ENCODE results near the gene FMN1.

The FMN1 gene

DNA sequence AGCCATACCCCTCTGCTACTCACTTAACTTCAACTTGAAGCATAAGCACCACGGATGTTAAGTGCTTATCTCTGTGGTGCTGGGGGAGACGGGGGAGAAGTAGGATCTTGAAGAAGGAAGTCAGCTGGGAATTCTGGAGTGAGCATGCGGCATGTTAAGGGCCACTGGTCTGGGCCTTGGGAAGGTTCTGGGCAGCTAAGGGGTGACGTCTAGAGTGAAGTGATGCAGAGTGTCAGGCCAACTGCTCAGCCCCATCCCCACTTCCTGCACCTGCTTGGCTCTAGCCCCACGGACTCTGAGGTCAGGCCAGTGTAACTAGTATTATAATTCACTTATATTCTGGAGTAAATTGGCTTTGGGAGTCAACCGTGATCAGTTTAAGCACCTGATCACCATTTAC, 228.6 kb downstream of the FMN1 start:
- no peak for DNase-seq

DNA sequence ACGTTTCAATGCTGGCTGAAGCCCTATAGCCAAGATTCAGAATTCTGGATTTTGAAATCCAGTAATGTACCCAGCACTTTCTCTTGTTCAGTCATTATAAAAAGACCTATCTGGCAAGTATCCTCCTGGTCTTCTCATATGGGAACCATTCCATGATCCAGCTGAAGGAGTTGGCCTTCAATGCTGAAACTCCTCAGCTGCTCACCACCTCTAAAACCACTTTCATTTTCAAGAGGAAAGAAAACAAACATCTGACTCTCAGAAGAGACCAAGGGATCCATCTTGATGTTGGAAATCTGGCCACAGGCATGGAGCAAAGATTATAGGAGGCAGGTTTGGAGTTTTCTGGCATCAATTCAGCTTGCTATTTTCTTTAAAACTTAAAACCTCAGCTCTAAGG, 235.4 kb downstream of the FMN1 start:
- peak; percentile 43 for DNase-seq

DNA sequence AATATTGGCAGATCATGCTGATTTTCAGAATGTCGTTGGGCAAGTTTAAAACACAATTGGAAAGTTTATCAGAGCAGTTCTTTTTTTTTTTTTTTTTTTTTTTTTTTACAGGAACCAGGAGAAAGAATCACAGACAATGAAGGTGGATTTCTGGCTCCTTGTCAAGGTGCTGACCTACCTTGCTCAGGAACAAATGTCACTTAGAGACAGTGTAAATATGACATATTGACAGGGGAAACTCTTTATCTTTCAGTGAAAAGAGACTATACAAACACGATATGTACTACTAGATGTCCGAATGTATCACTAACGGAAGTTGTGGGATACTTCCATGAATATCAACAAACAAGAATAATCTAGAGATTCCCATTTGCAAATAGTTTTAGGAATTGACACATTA, 237.3 kb downstream of the FMN1 start:
- no peak for DNase-seq

DNA sequence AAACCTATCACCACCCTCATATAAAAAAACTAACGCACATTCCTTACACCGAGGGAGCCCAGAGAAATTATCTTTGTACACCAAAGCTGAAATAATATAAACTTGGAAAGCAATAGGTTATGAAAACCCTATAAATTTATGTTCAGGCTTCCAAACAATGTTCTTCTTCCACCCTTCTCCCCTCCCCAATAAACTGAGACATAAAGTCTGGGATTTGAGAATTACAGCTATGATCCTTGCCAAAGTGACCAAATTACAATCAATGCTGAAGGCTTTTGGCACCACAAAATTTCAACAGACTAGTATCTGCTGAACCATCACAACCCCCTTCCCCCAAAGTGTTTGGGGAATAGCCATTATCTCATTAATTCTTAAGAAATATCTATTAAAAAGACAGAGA, 237.8 kb downstream of the FMN1 start:
- peak; percentile 86 for DNase-seq

DNA sequence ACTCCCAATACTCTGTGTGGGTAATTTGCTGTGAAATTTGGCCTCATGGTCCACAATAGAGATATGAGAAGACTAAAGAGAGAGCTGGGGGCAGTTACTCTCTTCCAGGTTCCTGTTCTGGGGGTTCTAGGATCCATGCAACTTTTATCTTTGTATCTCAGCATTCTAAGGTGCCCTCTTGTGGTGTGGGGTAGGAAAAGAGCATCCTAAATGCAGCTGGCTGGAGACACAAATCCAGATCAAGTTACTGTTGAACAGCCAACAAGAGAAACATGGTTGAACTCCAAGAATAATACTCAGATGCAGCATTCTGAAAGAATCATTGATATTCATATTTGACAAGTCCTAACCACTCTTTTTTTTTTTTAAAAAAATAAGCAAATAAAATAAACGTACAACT, 238.5 kb downstream of the FMN1 start:
- DNase-seq: peak; percentile 94

DNA sequence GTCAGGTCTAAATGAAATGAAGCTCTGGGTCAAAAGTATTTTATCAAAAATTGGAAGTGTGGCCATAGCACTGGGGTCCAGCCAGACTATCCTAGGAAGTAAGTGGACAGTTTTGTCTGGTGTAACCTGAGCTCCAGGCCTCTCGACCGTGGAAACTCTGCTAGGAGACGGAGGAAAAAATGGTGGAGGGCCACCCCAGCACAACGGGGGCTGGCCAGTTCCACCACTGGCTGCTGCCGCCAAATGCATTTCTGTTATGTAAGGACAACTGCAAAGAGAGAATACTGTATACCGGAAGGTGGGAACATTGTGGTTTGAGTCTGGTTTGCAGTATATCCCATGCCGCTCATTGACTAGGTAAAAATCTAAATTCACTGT, 241.0 kb downstream of the FMN1 start:
- no peak for DNase-seq

DNA sequence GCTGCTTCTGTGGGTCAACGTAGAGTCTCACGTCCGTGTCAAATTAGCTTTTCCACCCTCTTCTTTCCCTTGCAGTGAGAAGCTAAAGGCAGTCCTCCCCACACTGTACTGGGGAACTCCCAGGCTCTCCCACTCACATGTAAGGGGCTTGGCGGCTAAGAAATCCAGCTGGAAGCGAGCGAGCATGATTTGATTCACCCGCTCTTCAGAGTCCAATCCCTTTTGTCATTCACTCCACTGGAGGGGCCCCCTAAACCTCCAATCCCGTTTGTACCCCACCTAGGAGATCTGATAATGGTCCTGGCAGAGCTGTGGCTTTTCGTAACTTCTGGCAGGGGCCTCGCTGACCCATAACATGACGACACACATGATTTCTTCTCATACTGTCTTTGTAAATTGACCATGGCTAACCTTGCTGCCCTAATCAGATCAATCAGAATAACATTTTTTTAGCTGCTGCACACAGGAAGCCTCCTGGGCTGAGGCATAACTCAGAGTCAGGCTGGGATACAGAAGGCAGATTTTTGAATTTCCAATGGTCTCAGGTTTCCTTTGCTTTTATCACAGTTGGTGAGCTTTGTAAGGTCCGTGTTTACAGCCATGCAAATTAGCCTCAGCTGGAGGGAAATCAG, 241.5 kb downstream of the FMN1 start:
- peak; percentile 69 for DNase-seq

DNA sequence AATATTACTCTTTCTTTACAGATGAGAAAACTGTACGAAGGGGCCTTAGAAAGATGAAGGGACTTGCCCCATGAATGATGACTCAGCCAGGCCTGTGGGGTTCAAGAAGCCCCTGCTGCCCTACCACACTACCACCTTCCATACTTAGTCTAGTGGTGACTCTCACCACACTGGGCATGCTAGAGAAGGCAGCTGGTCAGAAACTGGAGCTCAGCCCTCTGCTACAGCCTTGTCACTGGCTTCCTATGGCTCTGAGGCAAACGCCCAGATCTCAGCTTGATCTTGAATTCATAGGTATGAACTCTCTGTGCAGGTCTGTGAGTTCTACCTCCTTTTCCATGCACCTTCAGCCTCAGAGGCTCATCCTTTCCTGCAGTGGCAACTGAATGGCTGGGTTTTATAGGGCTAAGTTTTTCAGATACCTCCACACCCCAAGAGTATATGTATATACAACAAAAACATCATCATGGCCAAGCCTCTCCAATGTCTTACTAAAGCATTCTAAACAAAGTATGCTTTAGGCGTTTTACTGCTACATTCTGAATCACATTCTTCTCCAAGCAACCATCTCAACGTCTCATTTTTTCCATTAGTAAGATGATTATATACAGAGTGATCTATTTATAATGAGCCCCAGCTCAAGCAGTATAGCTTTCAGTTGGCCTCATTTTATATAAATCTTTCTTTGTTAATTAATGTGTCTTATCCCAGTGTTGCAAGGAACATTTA, 242.6 kb downstream of the FMN1 start:
- peak; percentile 78 for DNase-seq

DNA sequence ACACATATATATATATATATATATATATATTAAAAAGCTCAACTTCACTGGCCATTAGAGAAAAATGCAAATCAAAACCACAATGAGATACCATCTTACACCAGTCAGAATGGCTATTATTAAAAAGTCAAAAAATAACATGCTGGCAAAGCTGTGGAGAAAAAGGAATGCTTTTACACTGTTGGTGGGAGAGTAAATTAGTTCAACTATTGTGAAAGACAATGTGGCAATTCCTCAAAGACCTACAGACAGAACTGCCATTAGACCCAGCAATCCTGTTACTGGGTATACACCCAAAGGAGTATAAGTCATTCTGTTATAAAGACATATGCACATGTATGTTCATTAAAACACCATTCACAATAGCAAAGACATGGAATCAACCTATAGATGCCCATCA, 244.5 kb downstream of the FMN1 start:
- DNase-seq: peak; percentile 45

DNA sequence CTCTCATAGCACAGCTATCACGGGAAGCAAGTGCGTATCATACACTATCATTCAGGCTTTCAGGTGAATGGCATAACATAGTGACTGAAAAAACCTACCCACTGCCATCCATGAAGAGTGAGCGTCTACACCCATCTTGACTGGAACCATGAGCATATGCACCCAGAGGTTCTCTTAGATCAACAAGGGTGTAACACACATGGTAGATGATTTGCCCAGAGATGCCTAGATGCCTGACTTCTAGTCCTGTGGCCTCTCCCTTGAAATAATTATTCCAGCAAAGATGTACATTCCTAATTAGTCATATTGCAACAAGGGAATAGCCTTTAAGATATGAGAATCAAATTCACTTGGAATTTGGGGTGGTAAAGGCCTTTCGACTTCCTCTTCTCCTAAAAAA, 248.3 kb downstream of the FMN1 start:
- DNase-seq: peak; percentile 29

DNA sequence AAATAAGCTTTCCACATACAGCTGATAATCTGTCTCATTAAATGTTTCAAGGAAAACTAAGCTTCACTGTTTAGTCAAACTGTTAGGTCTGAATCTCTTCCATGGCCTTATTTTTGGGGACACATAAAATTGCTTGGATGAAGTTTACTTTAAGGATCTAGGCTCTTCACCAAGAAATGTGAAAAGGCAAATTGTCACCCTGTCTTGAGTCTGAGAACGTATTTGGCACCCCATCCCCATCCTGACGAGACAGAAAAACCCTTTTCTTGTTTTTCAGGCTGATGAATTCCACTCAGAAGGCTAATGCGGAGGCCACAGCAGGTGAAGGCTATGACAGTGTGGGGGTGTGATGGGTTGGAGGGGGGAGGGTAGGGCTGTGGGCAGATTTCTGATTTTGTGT, 250.1 kb downstream of the FMN1 start:
- DNase-seq: no peak

DNA sequence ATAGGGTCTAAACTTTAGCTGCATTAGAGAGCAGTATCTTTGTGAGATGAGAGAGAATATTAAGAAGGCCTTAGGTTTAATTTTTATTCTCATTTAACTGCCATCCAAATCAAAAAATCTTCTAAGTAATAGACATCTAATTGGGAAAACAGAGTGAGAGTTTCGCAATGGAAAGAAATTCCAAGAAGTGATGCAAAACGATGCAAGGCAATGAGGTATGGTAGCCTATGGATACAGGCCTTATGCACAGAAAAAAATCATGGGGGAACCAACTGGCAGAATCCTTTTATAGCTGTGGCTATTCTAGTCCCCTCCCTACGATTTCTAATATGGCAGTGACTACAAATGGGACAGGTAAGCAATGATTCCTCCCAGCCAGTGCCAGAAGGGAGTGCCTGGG, 250.8 kb downstream of the FMN1 start:
- peak; percentile 64 for DNase-seq

DNA sequence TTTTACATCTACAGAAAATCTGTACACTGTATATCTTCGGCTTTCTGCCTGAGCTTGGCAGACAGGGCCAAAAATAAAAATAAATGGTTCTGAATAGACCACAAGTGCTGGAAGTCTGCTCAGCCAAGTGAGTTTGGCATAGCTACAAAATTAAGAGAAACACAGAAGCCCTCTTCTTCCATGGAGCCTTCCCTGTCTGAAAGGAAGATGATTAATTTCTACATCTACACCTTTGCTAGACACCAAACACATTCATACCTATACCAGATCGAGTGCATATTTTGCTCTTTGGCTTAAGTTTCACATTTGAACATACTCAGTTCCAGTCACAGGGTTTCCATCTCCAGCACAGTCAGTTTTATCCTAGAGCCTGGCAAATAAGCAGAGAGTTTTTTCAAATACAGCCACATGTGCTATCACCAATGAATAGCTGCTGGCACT, 252.1 kb downstream of the FMN1 start:
- DNase-seq: no peak

DNA sequence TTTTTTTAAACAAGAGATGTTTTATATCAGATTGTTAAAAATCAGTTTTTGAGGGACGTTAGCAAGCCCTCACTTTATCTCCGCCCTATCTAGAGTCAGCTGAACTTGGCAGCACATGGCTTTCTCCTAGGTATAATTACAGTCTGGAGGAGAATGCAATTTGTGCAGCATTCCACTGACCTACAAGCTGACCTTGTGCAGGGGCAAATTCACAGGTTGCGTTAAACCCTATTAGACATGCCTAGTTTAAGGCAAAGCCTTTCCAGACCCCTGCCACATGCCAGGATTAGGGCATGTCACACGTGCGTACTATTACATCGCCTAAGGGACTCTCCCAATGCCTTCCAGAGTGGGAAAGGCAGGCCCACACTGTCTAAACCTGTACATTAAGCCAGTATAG, 252.7 kb downstream of the FMN1 start:
- DNase-seq: no peak

DNA sequence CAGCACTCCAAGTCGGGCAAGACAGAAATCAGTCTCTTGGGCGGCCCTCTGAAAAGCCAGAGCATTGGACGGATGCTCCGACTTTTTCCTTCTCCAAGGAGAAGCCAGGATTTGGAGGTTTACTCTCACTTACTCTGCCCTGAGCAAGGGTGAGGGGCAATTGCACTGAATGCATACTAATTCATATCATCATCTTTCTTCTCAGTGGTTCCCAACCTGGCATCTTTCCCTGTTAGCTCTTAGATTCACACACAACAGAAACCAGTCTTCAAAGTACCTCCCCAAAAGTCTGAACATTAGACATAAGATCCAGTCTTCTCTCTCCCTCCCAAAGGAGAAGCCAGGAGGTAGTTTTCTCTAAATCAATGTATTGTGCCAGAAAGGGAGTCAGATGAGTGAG, 257.5 kb downstream of the FMN1 start:
- DNase-seq: no peak

DNA sequence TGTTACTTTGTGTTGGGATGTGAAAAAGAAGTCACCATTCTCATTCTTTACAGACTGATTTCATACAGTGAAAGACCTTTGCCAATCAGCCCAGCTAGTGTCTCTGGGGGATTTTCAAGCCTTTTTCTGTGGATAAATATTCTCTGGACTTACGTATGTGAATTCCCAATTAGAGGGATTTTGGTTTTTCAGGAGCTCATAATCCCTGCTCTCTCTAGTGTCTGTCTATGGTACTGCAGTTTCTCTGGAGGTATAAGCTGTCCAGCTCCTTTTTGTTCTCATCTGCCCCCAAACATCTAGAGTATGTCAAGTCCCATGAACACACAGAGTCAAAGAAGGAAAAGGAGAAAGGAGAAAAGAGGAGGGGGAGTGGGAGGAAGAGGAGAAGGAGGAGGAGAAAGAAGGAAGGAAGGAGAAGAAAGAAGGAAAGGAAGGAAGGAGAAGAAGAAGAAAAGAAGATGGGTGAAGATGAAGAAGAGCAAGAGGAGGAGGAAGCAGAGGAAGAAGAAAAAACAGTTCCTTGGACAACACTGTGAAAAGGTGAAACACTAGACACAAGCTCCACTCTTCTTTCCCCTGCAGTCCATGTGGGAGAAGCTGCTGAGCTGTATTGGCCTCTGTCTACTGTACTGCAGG, 258.1 kb downstream of the FMN1 start:
- peak; percentile 81 for DNase-seq

DNA sequence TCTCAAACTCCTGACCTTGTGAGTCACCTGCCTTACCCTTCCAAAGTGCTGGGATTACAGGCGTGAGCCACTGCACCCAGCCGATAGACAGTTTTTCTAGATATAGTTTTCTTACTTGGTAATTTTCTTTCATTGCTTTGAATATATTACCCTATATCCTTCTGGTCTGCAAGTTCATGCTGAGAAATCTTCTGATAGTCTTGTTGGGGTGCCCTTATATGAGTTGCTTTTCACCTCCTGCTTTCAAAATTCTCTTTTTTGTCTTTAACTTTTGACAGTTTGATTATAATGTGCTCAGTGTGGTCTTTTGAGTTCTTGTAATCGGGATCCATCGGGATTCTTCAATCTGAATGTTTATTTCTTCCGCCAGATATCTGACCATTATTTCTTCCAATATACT, 259.4 kb downstream of the FMN1 start:
- no peak for DNase-seq

DNA sequence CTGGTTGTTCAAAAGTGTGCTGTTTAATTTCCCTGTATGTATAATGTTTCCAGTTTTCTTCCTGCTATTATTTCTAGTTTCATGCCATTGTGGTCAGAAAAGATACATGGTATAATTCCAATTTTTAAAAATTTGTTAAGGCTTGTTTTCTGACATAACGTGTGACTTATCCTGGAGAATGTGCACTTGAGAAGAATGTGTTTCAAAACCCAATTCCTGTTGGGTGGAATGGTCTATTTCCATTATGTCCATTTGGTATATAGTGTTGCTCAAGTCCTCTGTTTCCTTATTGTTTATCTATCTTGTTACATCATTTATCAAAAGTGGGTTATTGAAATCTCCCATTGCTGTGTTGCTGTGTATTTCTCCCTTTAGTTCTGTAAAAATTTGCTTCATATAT, 261.3 kb downstream of the FMN1 start:
- DNase-seq: no peak

DNA sequence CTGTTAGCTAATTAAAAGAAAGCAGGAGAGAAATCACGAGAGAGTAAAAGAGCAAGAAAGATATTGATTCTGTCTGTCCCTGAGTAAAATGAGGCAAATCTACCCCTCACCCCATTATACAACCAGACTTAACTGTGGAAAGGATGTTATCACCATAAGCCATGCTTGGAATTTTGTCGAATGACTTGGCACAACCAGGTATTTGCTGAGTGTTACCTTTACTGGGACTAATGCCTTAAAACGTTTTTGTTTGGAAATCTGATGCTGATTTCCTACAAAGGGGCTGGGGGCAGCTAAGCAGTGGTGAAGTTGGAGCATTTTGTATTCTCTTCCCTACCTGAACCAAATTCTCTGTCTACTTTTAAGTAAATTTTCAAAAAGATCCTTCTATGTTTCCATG, 265.6 kb downstream of the FMN1 start:
- DNase-seq: no peak

DNA sequence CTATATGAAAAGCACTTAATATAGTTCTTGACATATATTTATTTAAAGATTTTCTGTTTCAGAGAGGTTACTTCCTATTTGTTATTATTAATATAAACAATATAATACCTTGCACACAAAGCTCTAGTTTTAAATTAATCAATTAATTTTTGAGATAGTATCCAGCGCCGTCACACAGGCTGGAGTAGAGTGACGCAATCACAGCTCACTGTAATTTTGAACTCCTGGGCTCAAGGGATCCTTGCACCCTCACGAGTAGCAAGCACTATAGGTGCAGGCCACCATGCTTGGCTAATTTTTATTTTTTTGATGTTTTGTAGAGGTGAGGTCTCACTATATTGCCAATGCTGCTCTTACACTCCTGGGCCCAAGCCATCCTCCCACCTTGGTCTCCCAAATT, 267.4 kb downstream of the FMN1 start:
- DNase-seq: no peak

DNA sequence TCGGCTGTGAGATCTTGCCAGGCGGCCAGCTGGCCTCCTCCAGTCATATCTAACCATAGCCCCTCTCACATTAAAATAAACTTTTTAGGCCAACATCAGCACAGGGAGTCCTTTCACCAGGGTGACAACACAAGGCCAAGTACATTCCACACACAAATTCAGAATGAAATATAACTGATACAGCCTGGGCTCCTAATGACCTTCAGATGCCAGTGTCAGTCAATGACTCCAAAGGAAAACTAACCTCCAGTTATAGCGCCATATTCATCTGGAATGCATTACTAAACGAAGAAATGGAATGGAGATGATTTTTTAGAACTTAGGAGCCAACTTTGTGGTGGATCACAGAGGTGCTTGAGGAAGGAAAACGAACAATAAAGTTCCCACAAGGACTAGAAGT, 271.3 kb downstream of the FMN1 start:
- DNase-seq: no peak

DNA sequence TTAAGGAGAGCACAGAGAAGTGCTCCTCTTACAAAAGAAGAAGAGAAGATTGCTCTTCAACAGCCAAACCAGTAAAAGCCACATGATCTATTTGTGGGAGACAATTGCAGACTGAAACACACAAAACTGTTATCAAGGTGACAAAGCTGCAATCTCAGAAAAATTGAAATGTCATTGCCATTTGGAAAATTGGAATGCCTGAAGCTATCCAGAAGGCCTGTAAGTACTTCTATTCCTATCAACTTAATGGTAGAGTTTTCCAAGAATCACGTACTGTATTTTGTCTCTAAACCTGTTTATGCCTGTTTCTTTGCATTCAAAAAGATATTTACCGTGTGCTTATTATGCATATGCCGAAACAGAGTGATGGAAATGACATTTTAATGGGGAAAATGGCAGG, 272.0 kb downstream of the FMN1 start:
- no peak for DNase-seq

DNA sequence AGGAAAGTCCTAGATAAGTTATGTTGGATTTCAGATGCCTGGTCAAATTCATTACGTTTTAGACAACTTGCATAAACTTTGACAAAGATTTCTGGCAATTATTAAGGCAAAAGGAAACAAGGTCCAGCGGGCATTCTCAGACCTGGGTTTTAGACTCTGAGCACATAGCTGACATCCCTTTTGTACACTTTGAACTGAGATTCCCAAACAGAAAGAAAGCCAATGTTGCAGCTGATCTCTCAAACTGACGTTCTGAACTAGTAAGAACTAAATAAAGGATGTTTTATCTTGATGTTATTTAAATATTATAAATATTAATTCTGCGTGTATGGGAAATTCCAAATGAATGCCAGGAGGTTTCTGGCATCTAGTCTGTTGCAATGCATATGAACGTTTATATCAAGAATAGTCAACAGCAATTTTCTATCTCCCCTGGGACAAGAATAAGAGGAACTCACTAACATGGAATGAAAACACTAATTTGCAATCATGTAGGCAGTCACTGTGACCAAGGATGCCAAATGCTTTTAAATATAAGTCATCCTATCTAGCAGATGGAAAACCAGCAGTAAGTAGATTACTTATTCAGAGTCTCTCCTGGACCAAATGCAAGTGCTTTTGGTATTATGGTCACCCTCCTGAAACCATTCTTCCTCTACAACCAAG, 274.6 kb downstream of the FMN1 start:
- DNase-seq: peak; percentile 100

DNA sequence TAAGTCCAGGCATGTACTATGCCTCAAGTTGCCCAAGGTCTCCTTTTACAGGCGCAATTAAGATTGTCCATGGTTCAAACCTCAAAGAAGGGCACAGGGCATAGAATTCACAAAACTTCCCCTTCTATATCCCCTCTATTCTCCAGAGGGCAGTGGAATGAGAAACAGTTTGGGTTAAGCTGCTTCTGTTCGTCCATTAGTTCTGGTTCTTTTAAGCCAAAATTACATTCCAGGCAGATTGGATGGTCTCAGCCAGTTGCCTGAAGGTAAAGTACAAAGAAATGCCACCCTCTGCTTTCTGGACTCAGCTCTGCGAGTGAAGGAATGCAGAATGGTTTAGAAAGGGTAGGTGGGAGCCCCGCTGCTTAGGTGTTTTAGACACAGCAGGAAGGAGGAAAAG, 276.0 kb downstream of the FMN1 start:
- no peak for DNase-seq
